PC-3 (cell line): ENCODE data around the gene ANKRD29.

Source experiments
- EZH2 ChIP-seq: fragments of 300-600 bp; sonication (generic); IDR thresholded peaks from one replicate; pipeline ENCODE4 v1.6.1; 2017; ENCODE audit warnings: antibody characterized with exemption, mild to moderate bottlenecking, low read length; ENCODE audit not compliant: unreplicated experiment
- EZH2phosphoT487 ChIP-seq: fragments of 300-600 bp; sonication (generic); IDR thresholded peaks from 2 replicates; pipeline ENCODE4 v1.6.1; 2018; ENCODE audit warnings: mild to moderate bottlenecking, antibody characterized with exemption, low read length, borderline replicate concordance
- TF ChIP-seq, protein P1 (sequence below): fragments of 300-600 bp; sonication (generic); conservative IDR thresholded peaks from 2 replicates; pipeline ENCODE4 v1.5.1; 2017; ENCODE audit warnings: antibody characterized with exemption, low read depth, mild to moderate bottlenecking, low read length

DNA sequence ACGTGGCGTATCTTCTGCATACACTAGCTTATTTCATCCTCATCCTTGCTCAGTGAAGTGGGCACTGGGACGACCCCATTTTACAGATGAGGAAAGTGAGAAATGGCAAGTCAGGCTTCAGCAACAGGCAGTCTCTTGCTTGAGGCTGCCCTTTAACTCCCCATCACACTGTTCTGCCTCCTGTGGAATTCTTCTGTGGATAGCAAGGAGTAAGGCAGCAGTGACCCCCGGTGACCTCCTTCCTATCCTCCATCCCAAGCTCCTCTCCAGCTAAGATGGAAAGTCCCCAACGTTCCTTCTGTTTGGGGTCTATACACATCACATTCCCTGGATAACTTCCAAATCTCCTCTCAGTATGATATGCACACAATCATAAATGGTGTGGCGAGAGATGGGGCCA, 10.5 kb downstream of the ANKRD29 start:
- TF ChIP-seq, protein P1, sequence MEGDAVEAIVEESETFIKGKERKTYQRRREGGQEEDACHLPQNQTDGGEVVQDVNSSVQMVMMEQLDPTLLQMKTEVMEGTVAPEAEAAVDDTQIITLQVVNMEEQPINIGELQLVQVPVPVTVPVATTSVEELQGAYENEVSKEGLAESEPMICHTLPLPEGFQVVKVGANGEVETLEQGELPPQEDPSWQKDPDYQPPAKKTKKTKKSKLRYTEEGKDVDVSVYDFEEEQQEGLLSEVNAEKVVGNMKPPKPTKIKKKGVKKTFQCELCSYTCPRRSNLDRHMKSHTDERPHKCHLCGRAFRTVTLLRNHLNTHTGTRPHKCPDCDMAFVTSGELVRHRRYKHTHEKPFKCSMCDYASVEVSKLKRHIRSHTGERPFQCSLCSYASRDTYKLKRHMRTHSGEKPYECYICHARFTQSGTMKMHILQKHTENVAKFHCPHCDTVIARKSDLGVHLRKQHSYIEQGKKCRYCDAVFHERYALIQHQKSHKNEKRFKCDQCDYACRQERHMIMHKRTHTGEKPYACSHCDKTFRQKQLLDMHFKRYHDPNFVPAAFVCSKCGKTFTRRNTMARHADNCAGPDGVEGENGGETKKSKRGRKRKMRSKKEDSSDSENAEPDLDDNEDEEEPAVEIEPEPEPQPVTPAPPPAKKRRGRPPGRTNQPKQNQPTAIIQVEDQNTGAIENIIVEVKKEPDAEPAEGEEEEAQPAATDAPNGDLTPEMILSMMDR, result no peak
- TF ChIP-seq EZH2 (no peak), EZH2phosphoT487 (no peak)
